SKM-1 (cell line): Measurements from ENCODE around the gene MYADML2.
"Not testable (repeated sequence)": the region's sequence is repeated elsewhere in the genome, so short reads cannot be mapped to it uniquely, and the experiment has no call there.

Experiments
- DNase-seq: peaks from one replicate; lab custom pipeline; 2025; ENCODE audit not compliant: unreplicated experiment; lab: John Stamatoyannopoulos, UW

Gene MYADML2, protein sequence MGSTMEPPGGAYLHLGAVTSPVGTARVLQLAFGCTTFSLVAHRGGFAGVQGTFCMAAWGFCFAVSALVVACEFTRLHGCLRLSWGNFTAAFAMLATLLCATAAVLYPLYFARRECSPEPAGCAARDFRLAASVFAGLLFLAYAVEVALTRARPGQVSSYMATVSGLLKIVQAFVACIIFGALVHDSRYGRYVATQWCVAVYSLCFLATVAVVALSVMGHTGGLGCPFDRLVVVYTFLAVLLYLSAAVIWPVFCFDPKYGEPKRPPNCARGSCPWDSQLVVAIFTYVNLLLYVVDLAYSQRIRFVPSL

DNA sequence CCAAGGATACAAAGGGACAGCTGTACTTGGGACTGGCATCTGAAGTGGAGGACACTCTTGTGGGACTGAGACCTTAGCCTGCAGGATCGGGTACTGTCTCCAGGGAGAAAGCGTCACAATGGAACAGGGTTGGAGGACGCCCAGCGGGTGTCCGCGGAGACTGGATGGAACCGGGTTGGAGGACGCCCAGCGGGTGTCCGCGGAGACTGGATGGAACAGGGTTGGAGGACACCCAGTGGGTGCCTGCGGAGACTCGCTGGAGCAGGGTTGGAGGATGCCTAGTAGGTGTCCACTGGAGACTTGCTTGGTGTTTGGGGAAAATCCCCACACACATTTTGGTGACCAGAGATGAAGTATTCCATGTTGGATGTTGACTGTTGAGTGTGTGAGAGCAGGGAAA is at the start of gene MYADML2:
Gene MYADML2, minus strand, starts transcription at position 45 of the 400 bp plus-strand sequence. CDS start 5,492 bp downstream, outside the sequence.
- no peak for DNase-seq

DNA sequence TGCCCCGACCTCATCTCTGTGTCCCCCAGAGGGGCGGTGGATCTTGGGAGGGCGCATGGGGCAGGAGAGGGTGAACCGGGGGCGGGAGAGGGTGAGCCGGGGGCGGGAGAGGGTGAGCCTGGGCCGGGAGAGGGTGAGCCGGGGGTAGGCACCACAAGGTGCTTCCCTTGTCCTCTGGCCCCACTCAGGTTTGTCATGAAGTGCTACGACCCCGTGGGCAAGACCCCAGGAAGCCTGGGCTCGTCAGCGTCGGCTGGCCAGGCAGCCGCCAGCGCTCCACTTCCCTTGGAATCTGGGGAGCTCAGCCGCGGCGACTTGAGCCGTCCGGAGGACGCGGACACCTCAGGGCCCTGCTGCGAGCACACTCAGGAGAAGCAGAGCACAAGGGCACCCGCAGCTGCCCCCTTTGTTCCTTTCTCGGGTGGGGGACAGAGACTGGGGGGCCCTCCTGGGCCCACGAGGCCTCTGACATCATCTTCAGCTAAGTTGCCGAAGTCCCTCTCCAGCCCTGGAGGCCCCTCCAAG is 49.3 kb upstream of the MYADML2 start:
- no peak for DNase-seq

DNA sequence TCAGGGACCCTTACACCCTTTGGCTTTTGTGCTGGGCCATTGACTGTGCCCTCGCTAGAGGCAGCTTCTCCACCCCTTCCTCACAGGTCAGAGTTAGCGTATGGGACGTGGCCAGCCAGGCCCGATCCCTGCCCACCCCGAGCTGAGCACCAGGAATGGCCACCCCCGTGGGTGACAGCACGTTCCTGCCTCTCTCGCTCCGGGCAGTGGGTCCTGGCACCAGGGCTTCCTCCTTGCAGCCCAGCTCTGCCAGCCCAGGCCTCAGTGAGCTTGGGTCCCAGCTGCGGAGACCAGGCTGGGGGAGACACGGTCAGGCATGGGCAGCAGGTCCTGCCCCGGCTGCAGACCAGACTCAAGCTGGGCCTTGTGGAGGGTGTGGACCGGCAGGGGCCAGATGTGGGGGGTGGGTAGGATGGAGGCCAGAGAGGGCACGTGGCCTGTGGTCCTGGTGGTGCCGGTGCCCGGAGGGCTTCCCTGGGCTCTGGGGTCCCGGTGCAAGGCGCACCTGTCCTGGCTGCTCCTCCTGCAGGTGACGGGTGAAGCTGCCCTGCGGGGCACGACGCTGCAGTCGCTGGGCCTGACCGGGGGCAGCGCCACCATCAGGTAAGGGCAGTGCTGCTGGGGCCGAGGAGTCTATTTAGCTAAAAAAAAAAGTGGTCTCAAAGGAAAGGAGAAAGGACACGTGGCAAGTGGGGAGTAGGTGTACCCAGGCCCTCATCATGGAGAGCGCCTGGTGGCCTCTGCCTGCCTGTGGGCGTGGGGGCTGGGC is 48.6 kb upstream of the MYADML2 start:
- DNase-seq, result no peak

DNA sequence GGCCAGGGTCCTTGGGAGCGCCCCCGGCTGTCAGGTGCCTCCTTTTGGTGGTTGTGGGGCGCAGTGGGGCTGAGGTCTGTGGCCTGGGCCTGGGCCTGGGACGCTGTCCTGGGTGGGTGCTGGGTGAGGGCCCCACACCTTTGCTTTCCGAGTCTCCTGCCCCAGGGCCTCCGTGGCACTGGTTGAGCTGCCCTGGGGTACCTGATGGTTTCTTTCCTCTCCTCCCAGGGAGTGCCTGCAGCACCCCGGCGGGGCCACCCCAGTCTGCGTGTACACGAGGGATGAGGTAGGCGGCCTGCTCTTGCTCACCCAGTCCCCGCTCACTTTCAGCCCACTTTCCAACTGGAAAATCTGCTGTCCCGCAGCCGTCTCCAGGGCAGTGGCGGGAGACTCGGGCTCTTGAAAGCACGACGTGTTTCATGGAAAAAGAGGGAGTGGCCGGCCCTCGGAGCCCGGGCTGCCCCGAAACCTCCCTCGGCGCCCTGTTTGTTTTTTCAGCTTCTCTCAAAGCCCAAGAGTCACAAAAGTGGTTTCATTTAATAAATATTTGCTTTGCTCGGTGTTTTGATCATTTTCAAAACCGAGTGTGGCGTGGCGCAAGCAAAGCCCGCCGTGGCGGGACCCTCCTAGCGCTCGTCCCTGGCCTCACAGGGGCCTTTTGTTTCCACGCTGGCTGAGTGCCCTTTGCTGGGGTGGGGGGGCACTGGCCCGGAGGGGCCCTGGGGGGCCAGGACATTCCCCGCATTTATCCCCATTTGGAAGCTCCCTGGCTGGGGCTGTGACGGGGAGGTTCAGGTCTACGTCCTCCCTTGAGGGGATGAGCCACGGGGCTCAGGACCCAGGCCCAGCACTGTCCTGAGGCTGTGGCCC is 47.8 kb upstream of the MYADML2 start:
- DNase-seq, result no peak

DNA sequence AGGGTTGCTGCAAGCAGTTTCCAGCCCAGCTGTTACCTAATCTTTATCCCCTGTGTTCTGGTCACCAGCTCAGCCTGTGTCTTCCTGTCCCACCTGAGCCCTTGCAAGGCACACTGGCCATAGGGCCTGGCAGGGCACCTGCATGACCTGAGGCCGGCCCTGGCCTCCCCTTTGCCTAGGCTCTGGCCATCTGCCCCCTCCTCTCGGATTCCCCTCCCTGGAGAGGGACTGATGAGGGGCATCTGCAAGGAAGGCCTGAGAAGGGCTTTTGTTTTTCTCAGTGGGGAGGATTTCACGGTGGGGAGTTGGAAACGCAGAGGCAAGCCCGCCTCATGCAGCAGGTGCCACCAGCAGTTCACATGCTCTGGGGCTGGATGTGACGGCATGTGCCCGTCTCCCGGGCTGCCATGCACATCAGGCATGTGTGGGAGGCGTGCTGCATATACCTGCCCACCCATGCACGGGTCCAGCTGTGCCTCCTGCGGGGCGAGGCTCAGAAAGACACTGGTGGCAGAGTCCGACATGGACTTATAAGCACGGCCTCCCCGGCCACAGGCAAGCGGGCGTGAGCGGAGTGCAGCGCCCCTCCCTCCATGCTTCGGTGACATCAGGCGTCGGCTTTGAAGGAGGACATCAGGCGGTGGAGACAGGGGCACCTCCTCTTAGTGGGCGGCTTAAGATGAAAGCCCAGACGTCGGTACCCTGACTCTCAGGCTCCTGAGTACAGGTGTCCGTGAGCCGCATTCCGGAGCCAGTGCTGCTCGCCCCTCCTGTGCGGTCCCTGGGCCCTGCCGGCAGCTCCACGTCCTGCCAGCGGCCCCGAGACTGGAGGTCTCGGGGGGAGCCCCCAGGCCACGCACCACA is 46.9 kb upstream of the MYADML2 start:
- no peak for DNase-seq

DNA sequence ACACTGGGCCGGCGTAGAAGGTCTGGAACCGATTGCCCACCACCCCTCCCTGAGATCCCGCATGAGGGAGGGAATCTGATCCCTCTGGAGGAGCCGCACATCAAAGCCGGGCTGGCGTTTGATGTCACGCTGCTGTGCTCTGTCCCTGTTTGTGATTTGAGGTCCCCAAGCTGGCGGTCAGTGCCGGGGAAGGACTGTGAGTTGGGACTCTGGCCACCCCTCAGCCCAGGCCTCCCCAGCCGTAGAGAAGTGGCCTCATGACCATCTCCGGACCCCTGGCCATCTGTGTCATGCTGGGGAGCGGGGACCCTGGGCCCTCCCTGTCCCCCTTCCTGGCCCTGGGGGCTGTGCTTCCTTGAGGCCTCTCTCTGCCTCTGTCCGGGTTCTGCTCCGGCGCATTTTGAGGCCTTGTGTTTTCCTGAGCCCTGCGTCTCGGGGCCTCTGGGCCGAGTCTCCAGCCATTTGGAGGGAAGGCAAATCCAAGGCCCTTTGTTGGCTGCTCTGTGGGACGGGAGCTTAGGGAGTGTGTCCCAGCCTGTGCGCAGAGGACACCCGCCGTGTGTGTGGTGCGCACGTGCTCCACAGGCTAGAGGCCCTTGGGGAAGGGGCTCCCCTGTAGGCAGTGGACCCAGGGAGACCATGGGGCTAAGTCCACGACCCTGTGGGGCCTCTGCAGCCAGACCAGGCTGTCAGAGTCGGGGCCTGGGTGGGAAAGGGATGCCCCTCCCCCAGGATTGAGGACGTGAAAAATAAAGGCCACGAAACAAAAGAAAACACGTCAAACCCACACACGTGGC is 45.5 kb upstream of the MYADML2 start:
- no peak for DNase-seq

DNA sequence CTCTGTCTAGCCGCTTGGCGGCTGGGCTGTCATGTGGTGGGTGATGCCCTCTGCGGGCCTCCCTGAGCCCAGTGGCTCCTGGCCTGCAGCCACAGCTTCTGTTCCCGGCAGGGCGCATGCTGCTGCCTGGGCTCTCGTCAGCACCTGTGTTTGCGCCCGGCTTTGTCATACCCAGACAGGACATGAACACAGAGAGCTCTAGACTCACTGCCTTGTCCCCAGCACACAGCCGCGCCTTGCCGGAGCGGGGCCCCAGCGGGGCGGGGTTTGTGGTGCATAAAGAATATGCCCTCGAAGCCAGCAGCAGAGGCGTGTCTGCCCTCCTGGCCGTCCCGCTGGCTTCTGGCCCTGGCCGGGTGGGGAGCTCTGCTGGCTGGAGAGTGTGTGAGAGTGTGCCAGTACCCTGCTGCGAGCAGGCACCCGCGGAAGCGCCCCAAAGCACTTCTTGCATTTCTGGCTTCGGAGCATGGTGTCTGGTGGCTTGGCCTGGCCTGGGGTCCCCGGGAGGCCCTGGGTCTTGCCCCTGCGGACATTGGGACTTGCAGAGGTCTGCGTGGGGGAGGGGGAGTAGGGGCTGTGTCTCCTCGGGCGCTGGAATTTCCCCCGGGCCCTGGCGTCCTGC is 44.8 kb upstream of the MYADML2 start:
- DNase-seq, result no peak

DNA sequence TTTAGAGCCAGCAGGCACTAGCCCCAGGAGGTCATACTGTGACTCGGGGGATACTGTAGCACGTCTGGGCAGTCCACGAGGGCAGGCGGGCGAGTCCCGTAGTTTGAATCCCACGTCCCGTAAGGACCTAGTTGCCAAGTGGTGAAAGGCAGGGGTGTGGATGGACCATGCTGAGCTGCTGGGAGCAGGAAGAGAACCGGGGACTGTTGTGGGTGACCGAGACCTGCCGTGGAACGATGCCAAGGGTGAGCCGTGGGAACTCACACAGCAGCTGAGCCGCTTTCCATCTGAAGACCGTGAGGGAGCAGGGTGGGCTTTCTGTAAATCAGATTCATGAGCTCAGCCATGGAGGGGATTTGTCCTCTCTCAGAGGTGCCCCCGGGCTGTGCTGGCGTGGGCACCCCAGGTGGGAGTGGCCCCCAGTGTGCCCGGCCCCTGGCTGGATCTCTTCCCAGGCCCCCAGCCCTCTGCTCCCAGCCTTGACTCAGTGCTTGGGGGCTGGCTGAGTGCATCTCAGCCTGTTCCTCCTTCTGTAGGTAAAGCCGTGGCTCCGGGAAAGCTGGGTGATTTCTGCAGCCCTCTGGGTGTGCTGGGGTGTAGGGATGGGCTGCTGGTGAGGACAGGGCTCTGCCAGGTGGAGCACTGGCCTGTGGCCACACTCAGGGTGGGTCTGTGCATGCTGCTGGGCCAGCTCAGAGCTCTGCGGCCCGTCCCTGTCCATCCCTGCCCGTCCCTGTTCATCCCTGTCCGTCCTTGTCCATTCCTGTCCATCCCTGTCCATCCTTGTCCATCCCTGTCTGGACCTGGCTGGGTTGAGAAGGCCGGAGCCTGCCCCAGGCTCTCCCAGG is 44.0 kb upstream of the MYADML2 start:
- DNase-seq, result no peak

DNA sequence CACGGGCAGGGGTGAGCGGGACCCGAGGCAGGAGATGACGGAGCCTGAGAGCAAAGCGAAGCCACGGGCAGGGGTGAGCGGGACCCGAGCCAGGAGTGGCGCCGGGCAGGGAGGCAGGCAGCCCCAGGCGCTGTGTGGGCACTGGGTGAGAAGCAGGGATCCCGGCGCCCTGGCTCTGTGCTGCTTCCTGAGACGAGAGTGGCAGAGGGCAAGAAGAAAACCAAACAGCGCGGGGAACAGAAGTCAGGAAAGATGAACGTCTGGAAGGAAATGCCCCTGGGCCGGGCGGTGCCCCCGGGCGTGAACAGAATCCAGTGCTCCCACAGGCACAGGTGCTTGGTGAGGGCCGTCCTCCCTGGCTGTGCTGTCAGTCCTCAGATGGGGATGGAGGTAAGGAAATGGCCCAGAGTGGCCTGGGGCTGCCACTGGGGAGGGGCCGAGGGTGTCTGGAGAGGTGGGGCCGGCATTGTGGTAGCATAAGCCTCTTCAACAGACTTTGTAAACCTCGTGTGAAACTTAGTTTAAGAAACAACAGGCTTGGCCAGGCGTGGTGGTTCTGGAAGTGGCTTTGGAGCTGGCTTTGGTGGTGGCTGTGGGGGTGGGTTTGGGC is 40.2 kb upstream of the MYADML2 start:
- DNase-seq, result no peak

DNA sequence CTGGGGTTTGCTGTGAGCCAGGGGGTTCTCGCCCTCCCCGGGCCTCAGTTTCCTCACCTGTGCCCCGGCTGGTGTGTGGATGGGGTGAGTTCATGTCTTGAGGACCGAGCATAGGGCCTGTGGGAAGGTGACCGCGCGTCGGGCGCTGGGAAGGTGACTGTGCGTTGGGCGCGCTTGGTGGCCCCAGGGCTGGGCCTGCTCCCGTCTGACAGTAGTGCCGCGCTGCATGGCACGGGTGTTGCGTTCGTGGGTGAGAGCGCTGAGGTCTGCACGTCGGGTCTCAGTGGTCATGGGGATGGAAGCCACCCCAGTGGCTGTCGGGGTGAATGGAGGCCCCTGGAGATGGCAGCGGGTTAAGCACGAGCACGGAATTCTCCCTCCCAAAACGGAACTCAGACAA is 39.6 kb upstream of the MYADML2 start:
- no peak for DNase-seq

DNA sequence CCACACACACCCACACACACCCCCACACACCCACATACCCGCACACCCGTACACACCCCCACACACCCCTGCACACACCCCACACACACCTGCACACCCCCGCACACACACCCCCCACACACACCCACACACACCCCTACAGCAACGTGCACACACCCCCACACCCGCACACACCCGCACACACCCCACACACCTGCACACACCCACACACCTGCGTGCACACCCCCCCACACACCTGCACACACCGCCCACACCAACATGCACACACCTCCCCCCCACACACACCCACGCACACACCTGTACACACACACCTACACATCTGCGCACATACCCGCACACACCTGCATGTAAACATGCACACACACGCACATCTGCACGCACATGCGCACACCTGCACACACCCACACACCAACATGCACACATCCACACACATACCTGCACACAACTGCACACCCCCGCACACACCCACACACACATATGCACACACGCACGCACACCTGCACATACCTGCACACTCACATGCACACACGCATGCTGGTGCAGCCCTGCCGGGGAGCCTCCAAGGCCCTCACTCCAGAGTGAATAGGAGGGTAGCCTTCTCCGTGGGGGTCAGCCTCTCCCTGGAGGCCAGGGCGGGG is 37.9 kb upstream of the MYADML2 start:
- no peak for DNase-seq

DNA sequence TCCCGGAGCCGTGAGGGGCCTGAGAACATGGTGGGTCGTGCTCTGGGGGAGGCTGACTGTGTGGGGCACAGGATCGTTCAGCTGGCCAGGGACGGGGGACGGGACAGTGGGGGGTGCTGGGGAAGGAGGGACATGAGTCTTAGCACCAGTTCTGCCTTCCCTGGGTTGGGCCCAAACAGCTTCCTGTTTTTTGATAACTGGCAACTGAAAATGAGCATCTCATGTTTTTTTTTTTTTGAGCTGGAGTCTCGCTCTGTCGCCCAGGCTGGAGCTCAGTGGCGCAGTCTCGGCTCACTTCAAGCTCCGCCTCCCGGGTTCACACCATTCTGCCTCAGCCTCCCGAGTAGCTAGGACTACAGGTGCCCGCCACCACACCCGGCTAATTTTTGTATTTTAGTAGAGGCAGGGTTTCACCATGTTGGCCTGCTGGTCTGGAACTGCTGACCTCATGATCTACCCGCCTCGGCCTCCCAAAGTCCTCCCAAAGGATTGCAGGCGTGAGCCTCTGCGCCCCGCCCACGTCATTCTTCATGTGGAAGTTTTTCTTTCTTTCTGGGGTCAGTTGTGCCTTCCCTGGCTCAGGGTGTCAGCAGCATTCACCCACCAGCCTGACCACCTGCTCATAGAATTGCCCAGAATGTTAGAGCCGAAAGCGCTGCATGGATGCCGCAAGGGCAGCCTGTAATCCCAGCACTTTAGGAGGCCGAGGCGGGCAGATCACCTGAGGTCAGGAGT is 36.8 kb upstream of the MYADML2 start:
- no peak for DNase-seq

DNA sequence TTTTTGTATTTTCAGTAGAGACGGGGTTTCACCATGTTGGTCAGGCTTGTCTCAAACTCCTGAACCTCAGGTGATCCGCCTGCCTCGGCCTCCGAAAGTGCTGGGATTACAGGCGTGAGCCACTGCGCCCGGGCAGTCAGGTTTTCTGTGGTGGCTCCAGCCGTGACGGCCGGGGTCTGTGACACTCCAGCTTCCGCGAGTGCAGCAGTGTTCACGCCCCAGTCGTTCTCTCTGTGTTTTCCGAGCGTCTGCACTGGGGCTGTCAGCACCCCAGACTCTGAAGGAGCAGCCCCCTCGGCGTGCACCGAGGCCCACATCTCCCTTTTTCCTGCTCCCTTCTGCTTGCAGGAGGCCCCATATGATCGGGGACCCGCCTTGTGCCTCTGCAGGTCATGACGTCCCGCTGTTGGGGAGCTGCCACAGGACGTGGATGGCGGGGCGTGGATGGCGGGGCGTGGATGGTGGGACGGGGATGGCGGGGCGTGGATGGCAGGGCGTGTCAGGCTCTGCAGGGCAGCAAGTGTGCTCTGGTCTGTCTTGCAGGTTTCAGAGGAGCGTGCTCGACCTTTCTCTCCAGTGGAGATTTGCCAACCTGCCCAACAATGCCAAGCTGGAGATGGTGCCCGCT is 36.1 kb upstream of the MYADML2 start:
- no peak for DNase-seq

DNA sequence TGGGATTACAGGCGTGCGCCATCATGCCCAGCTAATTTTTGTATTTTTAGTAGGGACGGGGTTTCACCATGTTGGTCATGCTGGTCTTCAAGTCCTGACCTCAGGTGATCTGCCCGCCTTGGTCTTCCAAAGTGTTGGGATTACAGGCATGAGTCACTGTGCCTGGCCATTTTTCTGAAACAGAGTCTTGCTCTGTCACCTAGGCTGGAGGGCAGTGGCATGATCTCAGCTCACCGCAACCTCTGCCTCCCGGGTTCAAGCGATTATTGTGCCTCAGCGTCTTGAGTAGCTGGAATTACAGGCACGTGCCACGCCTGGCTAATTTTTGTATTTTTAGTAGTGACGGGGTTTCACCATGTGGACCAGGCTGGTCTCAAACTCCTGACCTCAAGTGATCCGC is 34.5 kb upstream of the MYADML2 start:
- DNase-seq, result not testable (repeated sequence)

DNA sequence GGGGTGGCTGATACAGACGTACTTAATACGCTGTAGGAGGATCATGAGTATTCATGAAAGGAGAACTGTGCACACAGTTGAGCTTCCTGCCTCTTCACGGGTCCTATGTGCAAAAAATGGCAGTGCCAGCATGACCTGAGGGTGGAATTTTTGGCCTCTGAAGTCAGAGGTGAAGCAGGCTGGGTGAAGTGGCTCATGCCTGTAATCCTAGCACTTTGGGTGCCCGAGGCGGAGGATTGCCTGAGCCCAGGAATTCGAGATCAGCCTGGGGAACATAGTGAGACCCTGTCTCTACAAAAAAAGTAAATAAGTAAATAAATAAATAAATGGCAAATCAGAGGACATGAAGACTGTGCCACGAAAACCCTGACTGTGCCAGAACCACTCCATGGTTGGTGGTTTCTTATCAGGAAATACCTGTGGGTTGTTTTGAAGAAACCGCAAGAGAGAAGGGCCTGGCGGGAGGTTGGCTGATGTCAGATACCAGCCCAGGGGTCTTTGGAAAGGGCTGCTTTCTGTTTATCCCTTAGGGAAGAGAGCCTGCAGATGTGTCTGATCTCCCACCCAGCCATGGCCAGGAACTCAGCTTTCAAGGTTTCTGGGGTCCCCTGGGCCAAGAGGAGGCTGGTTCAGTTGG is 33.8 kb upstream of the MYADML2 start:
- DNase-seq, result no peak

DNA sequence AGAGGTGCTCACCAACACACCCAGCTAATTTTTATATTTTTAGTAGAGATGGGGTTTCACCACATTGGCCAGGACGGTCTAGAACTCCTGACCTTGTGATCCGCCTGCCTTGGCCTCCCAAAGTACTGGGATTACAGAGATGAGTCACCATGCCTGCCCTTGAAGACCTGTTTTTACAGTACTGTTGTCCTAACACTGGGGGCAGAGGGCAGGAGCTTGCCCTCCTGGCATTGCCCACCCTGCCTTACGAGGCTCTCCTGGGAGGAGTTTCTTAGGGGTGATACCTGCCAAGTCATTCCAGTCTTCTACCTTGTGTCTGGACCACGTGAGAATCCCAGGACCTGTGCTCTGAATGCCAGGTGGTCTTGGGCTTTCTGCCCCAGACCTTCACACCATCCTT is 33.1 kb upstream of the MYADML2 start:
- no peak for DNase-seq
